Measurements from ENCODE around the gene TK2.
"Not testable (repeated sequence)": the region's sequence is repeated elsewhere in the genome, so short reads cannot be mapped to it uniquely, and the experiment has no call there.

The TK2 gene

DNA sequence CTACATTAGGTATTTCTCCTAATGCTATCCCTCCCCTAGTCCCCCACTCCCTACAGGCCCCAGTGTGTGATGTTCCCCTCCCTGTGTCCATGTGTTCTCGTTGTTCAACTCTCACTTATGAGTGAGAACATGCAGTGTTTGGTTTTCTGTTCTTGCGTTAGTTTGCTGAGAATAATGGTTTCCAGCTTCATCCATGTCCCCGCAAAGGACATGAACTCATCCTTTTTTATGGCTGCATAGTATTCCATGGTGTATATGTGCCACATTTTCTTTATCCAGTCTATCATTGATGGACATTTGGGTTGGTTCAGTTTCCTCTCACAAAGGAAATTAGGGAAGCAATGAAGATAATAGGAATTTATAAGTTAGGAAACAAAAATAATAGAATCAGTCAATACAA is 17.3 kb upstream of the TK2 start:
- H3K4me3 Mint-ChIP-seq; H3K27me3 Mint-ChIP-seq; ATAC-seq (replicated peaks; ENCODE audit: extremely low read depth, poor library complexity, severe bottlenecking); H3K9me3 Mint-ChIP-seq; DNase-seq (ENCODE audit: low spot score in 2 of 2): not testable (repeated sequence)
- Mint-ChIP-seq H3K36me3 (ENCODE audit: insufficient read depth) (peaks cover 30% of the 10 kb centered on the region), H3K27ac (ENCODE audit: low read depth) (peak overlapping the region; percentile 52), H3K4me1 (peaks cover 41% of the 10 kb centered on the region)

DNA sequence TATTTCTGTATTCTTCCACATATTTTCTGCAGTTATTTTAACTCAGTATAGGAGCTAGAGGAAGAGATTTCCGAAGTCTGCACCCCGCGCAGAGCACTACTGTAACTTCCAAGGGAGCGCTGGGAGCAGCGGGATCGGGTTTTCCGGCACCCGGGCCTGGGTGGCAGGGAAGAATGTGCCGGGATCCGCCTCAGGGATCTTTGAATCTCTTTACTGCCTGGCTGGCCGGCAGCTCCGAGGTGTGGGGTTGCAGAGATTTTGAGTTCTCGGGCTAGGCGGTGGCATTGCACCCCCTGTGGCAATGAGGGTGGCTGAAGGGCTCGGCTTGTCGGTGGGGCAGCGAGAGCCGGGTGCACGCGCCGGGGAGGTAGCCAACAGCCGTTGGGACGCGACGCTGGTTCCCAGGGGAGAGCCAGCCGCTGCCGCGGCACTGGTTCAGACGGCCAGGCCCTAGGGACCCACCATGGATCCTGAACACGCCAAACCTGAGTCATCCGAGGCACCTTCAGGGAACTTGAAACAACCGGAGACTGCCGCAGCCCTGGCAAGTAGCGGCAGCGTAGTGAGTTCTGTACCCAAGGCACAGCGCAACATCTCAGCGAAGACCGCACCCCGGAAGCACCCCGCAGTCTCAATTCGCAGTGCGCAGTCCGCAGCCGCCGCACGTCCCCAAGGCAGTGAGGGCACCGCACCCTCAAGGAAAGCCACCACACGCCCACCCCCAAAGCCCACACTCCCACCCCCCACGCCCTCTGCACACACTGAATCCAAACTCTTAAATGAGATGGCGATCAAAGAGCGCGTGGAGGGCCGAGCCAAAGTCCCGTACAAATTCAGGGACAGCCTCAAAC is 16.4 kb upstream of the TK2 start, which contains the start of gene CMTM1:
TSS of gene CMTM1 (plus strand) at position 389 of the 851 bp plus-strand sequence. CDS start at position 464, 75 bp downstream.
- Mint-ChIP-seq H3K9me3 (no peaks in the 10 kb centered on the region), H3K27me3 (no peaks in the 10 kb centered on the region), H3K4me1 (peaks cover 51% of the 10 kb centered on the region), H3K36me3 (ENCODE audit: insufficient read depth) (peaks cover 32% of the 10 kb centered on the region), H3K27ac (ENCODE audit: low read depth) (peak within 1 kb of the TSS; percentile 52), H3K4me3 (no peak within 1 kb of the TSS)
- DNase-seq (ENCODE audit: low spot score in 2 of 2) (no peak), ATAC-seq (replicated peaks; ENCODE audit: extremely low read depth, poor library complexity, severe bottlenecking) (no peak)

DNA sequence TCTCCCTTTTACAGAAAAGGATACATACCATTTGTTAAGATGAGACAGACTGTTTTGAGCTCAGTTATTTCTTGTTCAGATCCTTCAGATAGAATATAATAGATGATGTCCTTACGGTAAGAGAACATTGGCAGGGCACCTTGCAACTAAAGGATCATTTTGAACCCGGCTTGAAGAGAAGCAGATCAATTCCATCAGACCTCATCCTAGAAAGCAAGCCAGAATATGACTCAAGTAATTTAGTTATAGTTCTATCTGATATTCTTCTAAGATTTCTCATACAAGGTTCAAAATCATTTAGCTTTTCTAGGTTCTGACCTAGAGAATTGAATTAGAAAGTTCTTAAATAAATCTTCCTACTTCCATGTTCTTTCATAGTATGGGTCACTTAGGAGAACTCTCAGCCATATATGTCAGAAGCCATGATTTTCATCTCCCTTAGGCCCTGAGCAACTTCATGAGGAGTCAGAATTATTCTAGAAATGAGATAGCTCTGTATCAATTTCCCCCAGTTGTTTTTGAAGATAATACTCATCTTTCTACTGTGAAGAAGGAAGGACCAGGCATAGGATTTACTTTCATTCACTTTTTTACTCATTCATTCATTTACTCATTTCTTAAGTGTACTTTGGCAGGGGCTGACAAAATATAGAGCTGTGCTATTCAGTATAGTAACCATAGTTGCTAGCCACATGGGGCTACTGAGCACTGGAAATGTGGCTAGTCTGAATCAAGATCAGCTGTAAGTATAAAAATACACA is 13.8 kb upstream of the TK2 start:
- Mint-ChIP-seq H3K4me3 (no peak overlapping the region), H3K36me3 (ENCODE audit: insufficient read depth) (peaks cover 39% of the 10 kb centered on the region)
- ATAC-seq (replicated peaks; ENCODE audit: extremely low read depth, poor library complexity, severe bottlenecking) = no peak

DNA sequence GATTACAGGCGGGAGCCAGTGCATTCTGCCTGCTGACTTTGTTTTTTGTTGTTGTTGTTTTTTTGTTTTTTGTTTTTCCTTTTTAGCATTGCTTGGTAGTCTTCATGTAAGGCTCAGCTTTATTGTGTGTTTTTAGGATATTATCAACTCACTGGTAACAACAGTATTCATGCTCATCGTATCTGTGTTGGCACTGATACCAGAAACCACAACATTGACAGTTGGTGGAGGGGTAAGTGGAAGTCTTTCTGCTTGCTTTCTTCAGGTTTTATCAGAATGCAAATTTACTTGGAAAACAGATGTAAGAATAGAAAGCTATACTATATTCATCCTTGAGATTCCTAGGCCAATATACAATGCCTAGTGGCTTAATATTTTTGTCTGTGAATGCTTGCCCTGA is 13.1 kb upstream of the TK2 start:
- DNase-seq (ENCODE audit: low spot score in 2 of 2) (no peak), ATAC-seq (replicated peaks; ENCODE audit: extremely low read depth, poor library complexity, severe bottlenecking) (no peak)
- Mint-ChIP-seq H3K9me3 (no peaks in the 10 kb centered on the region), H3K4me1 (peaks cover 71% of the 10 kb centered on the region), H3K36me3 (ENCODE audit: insufficient read depth) (peaks cover 43% of the 10 kb centered on the region), H3K27me3 (no peaks in the 10 kb centered on the region), H3K4me3 (peak overlapping the region; percentile 53), H3K27ac (ENCODE audit: low read depth) (peak overlapping the region; percentile 56)

More for the DNA sequence above, 13.8 kb upstream of the TK2 start:
- H3K27me3 Mint-ChIP-seq = no peaks in the 10 kb centered on the region
- DNase-seq (ENCODE audit: low spot score in 2 of 2) = no peak
- peak overlapping the region; percentile 56 for H3K27ac Mint-ChIP-seq (ENCODE audit: low read depth)
- H3K9me3 Mint-ChIP-seq = no peaks in the 10 kb centered on the region
- peaks cover 70% of the 10 kb centered on the region for H3K4me1 Mint-ChIP-seq

DNA sequence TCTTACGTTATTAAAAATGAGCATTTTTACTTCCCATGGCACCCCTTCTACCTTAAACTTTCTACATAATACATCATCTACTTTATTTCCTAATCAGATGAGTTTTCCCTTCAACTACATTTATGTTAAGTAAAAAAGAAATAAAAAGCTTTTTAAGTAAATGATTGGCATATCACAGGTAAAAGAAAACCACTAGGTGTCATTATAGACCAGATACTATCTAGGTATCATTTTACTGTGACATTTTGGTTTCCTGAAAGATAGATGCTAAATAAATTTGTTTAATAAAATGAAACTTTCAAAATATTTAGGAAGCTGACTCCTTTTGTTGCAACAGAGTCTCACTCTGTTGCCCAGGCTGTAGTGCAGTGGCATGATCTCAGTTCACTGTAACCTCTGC is 12.5 kb upstream of the TK2 start:
- peak overlapping the region; percentile 53 for H3K4me3 Mint-ChIP-seq
- H3K9me3 Mint-ChIP-seq = no peaks in the 10 kb centered on the region
- no peaks in the 10 kb centered on the region for H3K27me3 Mint-ChIP-seq
- H3K27ac Mint-ChIP-seq (ENCODE audit: low read depth) = peak overlapping the region; percentile 56
- H3K36me3 Mint-ChIP-seq (ENCODE audit: insufficient read depth) = peaks cover 43% of the 10 kb centered on the region
- ATAC-seq (replicated peaks; ENCODE audit: extremely low read depth, poor library complexity, severe bottlenecking) (peak; percentile 62), DNase-seq (ENCODE audit: low spot score in 2 of 2) (no peak)
- peaks cover 72% of the 10 kb centered on the region for H3K4me1 Mint-ChIP-seq

DNA sequence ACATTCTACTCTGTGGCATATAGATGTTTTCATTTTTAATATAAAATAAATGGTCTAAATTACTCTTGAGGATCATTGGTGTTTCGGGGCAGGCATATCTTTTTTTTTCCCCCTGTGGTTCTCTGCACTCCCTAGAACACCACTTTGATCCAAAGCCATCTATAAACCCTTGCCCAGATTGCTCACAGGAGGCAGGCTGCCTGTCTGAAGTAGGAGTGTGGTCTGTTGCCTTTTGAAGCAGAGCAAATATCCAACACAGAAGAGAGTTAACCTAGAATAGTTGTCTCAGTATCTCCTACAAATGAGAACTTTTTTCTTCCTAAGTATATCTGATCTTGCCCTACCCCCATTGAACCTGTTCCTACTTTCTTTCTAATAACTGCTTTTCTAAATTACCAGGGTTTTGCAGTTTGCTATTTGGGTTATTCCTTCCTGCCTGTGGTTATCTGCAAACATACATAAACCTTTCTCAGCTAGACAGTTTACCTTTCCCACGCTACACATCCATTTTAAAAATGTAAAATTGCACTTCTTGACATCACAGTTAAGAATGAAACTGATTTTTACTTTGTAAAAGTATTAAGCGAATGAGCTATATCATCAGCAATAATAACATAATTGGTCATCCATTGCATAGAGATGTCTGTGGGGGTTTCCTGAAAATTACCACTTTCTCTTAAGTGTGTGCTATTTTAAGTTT is 11.6 kb upstream of the TK2 start:
- DNase-seq (ENCODE audit: low spot score in 2 of 2) (no peak), ATAC-seq (replicated peaks; ENCODE audit: extremely low read depth, poor library complexity, severe bottlenecking) (peak; percentile 49)
- no peaks in the 10 kb centered on the region for H3K9me3 Mint-ChIP-seq
- no peaks in the 10 kb centered on the region for H3K27me3 Mint-ChIP-seq
- peaks cover 37% of the 10 kb centered on the region for H3K36me3 Mint-ChIP-seq (ENCODE audit: insufficient read depth)
- peak overlapping the region; percentile 53 for H3K4me3 Mint-ChIP-seq
- peak overlapping the region; percentile 56 for H3K27ac Mint-ChIP-seq (ENCODE audit: low read depth)
- peaks cover 71% of the 10 kb centered on the region for H3K4me1 Mint-ChIP-seq

DNA sequence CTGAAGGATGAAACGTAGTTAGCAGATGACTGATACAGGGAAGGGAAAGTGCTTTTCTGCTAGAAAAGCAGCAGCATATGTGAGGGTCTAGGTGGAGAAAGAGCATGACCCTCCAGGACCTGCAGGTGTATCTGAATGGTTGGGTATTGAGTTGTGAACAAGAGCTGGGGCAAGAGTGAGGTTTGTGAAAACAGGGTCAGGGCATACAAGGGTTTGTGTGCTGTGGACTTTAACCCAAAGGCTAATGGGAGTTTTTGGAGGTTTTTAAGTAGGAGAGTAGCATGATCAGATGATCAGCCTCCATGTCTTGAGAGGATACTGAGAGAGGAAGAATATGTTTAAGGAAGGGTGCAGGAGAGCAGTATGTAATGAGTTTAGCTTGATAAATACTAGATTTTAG is 10.2 kb upstream of the TK2 start:
- DNase-seq (ENCODE audit: low spot score in 2 of 2) (no peak), ATAC-seq (replicated peaks; ENCODE audit: extremely low read depth, poor library complexity, severe bottlenecking) (no peak)
- H3K4me1 Mint-ChIP-seq = peaks cover 80% of the 10 kb centered on the region
- H3K27me3 Mint-ChIP-seq = no peaks in the 10 kb centered on the region
- peaks cover 37% of the 10 kb centered on the region for H3K36me3 Mint-ChIP-seq (ENCODE audit: insufficient read depth)
- peak overlapping the region; percentile 56 for H3K27ac Mint-ChIP-seq (ENCODE audit: low read depth)
- no peaks in the 10 kb centered on the region for H3K9me3 Mint-ChIP-seq
- H3K4me3 Mint-ChIP-seq = peak overlapping the region; percentile 27

DNA sequence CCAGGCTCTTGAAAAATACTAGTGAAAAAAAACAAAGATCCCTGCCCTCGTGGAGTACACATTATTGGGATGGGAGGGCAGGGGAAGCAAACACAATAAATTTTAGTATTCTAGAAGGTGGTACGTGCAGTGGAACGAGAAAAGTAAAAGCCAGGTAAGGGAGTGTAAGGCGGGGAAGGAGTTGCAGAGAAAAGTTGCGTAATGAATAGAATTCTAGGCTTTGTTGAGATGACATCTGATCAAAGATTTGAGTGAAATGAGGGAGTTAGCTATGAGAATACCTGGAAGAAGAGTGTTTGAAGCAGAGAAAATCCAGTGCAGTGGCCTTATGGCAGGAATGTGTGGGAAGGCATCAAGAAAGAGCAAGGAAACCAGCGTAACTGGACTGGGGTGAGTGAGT is 4.6 kb upstream of the TK2 start:
- Mint-ChIP-seq H3K36me3 (ENCODE audit: insufficient read depth) (peaks cover 43% of the 10 kb centered on the region), H3K4me3 (peak overlapping the region; percentile 91), H3K4me1 (peaks cover 71% of the 10 kb centered on the region), H3K27ac (ENCODE audit: low read depth) (peak overlapping the region; percentile 96), H3K9me3 (no peaks in the 10 kb centered on the region), H3K27me3 (no peaks in the 10 kb centered on the region)
- DNase-seq (ENCODE audit: low spot score in 2 of 2) (no peak), ATAC-seq (replicated peaks; ENCODE audit: extremely low read depth, poor library complexity, severe bottlenecking) (no peak)

DNA sequence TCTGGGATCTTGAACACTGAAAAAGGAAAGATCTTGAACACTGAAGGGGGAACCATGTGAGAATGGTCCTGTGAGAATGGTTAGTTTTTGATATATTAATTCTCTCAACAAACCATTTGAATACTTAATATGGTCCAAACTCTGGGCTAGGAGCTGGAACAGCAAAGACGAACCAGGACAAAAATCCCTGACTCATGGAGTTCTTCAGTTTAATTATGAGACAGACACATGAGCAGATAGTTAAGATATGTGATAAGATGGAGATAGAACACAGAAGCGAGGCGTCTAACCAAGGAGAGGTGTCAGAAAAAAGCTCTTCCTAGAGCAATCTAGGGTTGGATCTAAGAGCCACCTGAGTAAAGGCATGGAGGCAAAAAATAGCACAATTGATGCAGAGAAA is 4.1 kb upstream of the TK2 start:
- Mint-ChIP-seq H3K9me3 (no peaks in the 10 kb centered on the region), H3K4me1 (peaks cover 70% of the 10 kb centered on the region), H3K27ac (ENCODE audit: low read depth) (peak overlapping the region; percentile 96), H3K36me3 (ENCODE audit: insufficient read depth) (peaks cover 41% of the 10 kb centered on the region), H3K27me3 (no peaks in the 10 kb centered on the region), H3K4me3 (peak overlapping the region; percentile 91)
- no peak for ATAC-seq (replicated peaks; ENCODE audit: extremely low read depth, poor library complexity, severe bottlenecking)
- no peak for DNase-seq (ENCODE audit: low spot score in 2 of 2)

DNA sequence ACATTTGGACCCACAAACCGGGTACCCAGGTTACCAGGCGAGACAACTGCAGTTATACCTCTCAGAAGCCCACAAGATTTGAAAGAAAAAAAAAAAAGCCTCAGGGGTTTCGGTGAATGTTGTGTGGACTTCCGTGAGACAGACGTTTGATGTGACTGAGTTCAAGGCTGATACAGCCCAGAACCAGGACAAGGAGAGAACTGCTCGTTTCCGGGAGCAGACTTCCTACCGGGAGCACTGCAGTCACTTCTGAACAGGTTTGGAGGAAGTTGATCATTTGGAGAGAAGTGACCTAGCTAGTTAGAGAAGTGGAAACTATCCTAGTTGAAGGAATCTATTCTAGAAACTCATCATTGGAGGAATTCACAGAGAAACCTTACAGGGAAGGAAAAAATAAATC is 3.3 kb upstream of the TK2 start:
- ATAC-seq (replicated peaks; ENCODE audit: extremely low read depth, poor library complexity, severe bottlenecking) (peak; percentile 14), DNase-seq (ENCODE audit: low spot score in 2 of 2) (no peak)
- Mint-ChIP-seq H3K4me3 (peak overlapping the region; percentile 91), H3K4me1 (peaks cover 74% of the 10 kb centered on the region), H3K9me3 (no peaks in the 10 kb centered on the region), H3K27me3 (no peaks in the 10 kb centered on the region), H3K27ac (ENCODE audit: low read depth) (peak overlapping the region; percentile 96), H3K36me3 (ENCODE audit: insufficient read depth) (peaks cover 37% of the 10 kb centered on the region)

DNA sequence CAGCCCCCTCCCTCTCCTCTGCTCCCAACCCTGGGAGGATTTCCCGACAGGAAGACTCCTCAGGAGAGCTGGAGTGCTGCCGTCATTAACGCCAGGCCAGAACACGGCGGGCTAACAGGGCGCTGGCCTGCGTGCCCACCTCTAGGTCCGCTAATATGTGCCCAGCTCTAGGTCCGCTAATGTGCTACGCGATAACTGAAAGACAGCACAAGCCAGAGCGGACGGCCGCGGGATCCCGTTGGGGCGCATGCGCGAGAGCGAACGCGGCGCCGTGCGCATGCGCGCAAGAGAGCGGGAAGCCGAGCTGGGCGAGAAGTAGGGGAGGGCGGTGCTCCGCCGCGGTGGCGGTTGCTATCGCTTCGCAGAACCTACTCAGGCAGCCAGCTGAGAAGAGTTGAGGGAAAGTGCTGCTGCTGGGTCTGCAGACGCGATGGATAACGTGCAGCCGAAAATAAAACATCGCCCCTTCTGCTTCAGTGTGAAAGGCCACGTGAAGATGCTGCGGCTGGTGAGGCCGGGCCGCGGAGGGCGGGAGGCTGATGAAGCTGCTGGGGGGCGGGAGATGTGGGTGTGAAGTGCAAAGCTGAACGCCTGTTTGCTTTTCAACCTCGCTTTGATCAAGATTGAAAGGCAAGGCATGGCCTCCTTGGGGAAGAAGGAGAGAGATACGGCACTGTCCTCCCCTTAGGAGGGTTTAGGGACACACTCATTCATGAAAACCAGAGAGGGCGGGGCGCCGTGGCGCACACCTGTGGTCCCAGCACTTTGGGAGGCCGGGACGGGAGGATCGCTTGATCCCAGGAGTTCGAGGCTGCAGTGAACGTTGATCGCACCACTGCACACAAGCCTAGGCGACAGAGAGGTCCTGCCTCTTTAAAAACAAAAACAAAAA is 2.6 kb upstream of the TK2 start, which contains the start of gene CKLF:
TSS of gene CKLF (plus strand) at position 291 of the 892 bp plus-strand sequence. CDS start at position 431, 140 bp downstream.
- peak; percentile 81 for ATAC-seq (replicated peaks; ENCODE audit: extremely low read depth, poor library complexity, severe bottlenecking)
- H3K27me3 Mint-ChIP-seq = no peaks in the 10 kb centered on the region
- peaks cover 37% of the 10 kb centered on the region for H3K36me3 Mint-ChIP-seq (ENCODE audit: insufficient read depth)
- H3K27ac Mint-ChIP-seq (ENCODE audit: low read depth) = peak within 1 kb of the TSS; percentile 96
- peak within 1 kb of the TSS; percentile 91 for H3K4me3 Mint-ChIP-seq
- no peaks in the 10 kb centered on the region for H3K9me3 Mint-ChIP-seq
- peaks cover 78% of the 10 kb centered on the region for H3K4me1 Mint-ChIP-seq
- DNase-seq (ENCODE audit: low spot score in 2 of 2) = peak; percentile 87 to 88

All from central memory CD8-positive, alpha-beta T cell (primary cell).